A549 (cell line): Measurements from ENCODE around the gene RNU1-1. TPM values are rescaled to one million over a fixed set of nuclear protein-coding genes. Genes with fewer than 3 reads are reported as not detected.
"Not testable (repeated sequence)": the region's sequence is repeated elsewhere in the genome, so short reads cannot be mapped to it uniquely, and the experiment has no call there.

Experiments
- ATAC-seq, 2 experiments: fragments of 200-7000 bp in 1 of 2; fragments of >200 bp in 1 of 2; cut with Nextera tagmentation in 1 of 2; cut with Tn5 transposase in 1 of 2; 3 replicates each; pipeline versions ENCODE4 v1.8.0 to v1.9.1; 2018 to 2020; ENCODE audit warnings: mild to moderate bottlenecking in 1 of 2, moderate library complexity in 1 of 2
- CTCF ChIA-PET: fragments of 300-600 bp; sonication (Branson Sonifier 250); formaldehyde crosslinking; extraction: SDS; loops from one replicate; lab custom pipeline; 2021; ENCODE audit warnings: antibody characterized with exemption, inconsistent platforms; lab: Yijun Ruan, JAX
- POLR2A ChIA-PET: fragments of 350-600 bp; formaldehyde crosslinking; extraction: SDS; loops from one replicate; lab custom pipeline; 2021; ENCODE audit warnings: antibody characterized with exemption, inconsistent platforms; lab: Yijun Ruan, JAX
- DNase-seq, 2 experiments: peaks; one replicate each; pipeline versions ENCODE4 v3.0.0 to v3.0.0-alpha.2; 2011 to 2016; ENCODE audit warnings: low read depth in 1 of 2, low spot score in 1 of 2
- FAIRE-seq: peaks from 2 replicates; lab custom pipeline; 2011; peaks lifted over from hg19 to GRCh38; lab: Jason Lieb, UNC
- H3K27ac ChIP-seq, 2 experiments: fragments of >200 bp; sonication (Bioruptor Twin); formaldehyde crosslinking; 3 replicates each; pipeline ENCODE4 v1.5.1; 2016 to 2017
- H3K4me1 ChIP-seq: fragments of >200 bp; sonication (Bioruptor Twin); formaldehyde crosslinking; 3 replicates; pipeline ENCODE4 v1.6.1; 2016
- H3K4me2 ChIP-seq: fragments of >200 bp; sonication (Bioruptor Twin); formaldehyde crosslinking; 3 replicates; pipeline ENCODE4 v1.6.1; 2016
- H3K4me3 ChIP-seq: fragments of >200 bp; sonication (Bioruptor Twin); formaldehyde crosslinking; 3 replicates; pipeline ENCODE4 v1.5.1; 2016
- H3K9me3 ChIP-seq: fragments of >200 bp; sonication (Bioruptor Twin); formaldehyde crosslinking; 3 replicates; pipeline ENCODE4 v1.6.1; 2016
- CBX8 ChIP-seq: fragments of 200-600 bp; sonication (generic); IDR thresholded peaks from 2 replicates; pipeline ENCODE4 v1.6.1; 2016
- CEBPB ChIP-seq, 2 experiments: fragments of >200 bp in 1 of 2; sonication (Bioruptor Twin) in 1 of 2; formaldehyde crosslinking in 1 of 2; IDR thresholded peaks; 2 replicates each; pipeline ENCODE4 v1.6.1; 2012 to 2016
- EHF ChIP-seq: fragments of 250-450 bp; sonication (Bioruptor Pico); IDR thresholded peaks from 2 replicates; pipeline ENCODE4 v1.5.0; 2020; ENCODE audit warnings: mild to moderate bottlenecking
- EHMT2 ChIP-seq: fragments of 200-600 bp; sonication (generic); IDR thresholded peaks from 2 replicates; pipeline ENCODE4 v1.6.1; 2016; ENCODE audit warnings: antibody characterized with exemption, low read depth, mild to moderate bottlenecking, moderate library complexity
- FOSB ChIP-seq: fragments of 250-450 bp; sonication (Bioruptor Pico); IDR thresholded peaks from 2 replicates; pipeline ENCODE4 v1.5.0; 2020; ENCODE audit warnings: mild to moderate bottlenecking, moderate library complexity
- GATA3 ChIP-seq: IDR thresholded peaks from 2 replicates; pipeline ENCODE4 v1.6.1; 2012; ENCODE audit warnings: borderline replicate concordance
- HOXB13 ChIP-seq: fragments of 250-450 bp; sonication (Bioruptor Pico); IDR thresholded peaks from 2 replicates; pipeline ENCODE4 v1.5.0; 2020; ENCODE audit warnings: low read depth, mild to moderate bottlenecking, moderate library complexity
- JUNB ChIP-seq: fragments of >200 bp; sonication (Bioruptor Twin); formaldehyde crosslinking; IDR thresholded peaks from 2 replicates; pipeline ENCODE4 v1.6.1; 2016
- MAZ ChIP-seq: fragments of 150-350 bp; IDR thresholded peaks from 2 replicates; pipeline ENCODE4 v1.6.1; 2014; ENCODE audit warnings: antibody characterized with exemption, low read depth, low read length, borderline replicate concordance
- NFE2L2 ChIP-seq: fragments of 150-350 bp; conservative IDR thresholded peaks from 2 replicates; pipeline ENCODE4 v1.6.1; 2014; ENCODE audit warnings: low read length
- NPAS2 ChIP-seq: fragments of 250-450 bp; sonication (Bioruptor Pico); IDR thresholded peaks from 2 replicates; pipeline ENCODE4 v1.8.0; 2022; ENCODE audit warnings: mild to moderate bottlenecking, moderate library complexity, borderline replicate concordance
- PHF8 ChIP-seq: fragments of 200-600 bp; sonication (generic); IDR thresholded peaks from 2 replicates; pipeline ENCODE4 v1.6.1; 2016; ENCODE audit warnings: low read depth, mild to moderate bottlenecking, antibody characterized with exemption, moderate library complexity, borderline replicate concordance
- POLR2A ChIP-seq: IDR thresholded peaks from 2 replicates; pipeline ENCODE4 v1.6.1; 2012; ENCODE audit warnings: mild to moderate bottlenecking, low read length
- RARB ChIP-seq: fragments of 250-450 bp; sonication (Bioruptor Pico); IDR thresholded peaks from 2 replicates; pipeline ENCODE4 v1.8.0; 2021; ENCODE audit warnings: mild to moderate bottlenecking, moderate library complexity
- RCOR1 ChIP-seq: fragments of 150-350 bp; IDR thresholded peaks from 2 replicates; pipeline ENCODE4 v1.6.1; 2014; ENCODE audit warnings: antibody characterized with exemption, low read length, low read depth
- SREBF2 ChIP-seq: fragments of 450-650 bp; IDR thresholded peaks from 2 replicates; pipeline ENCODE4 v1.6.1; 2014; ENCODE audit warnings: mild to moderate bottlenecking, moderate library complexity
- ZNF302 ChIP-seq: fragments of 250-450 bp; sonication (Bioruptor Pico); IDR thresholded peaks from 2 replicates; pipeline ENCODE4 v1.9.0; 2021; ENCODE audit warnings: inconsistent platforms, mild to moderate bottlenecking, moderate library complexity
- WGBS: methylation state at CpG from one replicate; pipeline ENCODE4 v1.1.6; 2017; ENCODE audit errors: missing lambda C conversion rate; 5-methylcytosine and 5-hydroxymethylcytosine counted together
- polyA plus RNA-seq, 4 experiments: library from polyadenylated mRNA; depleted of rRNA in 3 of 4; stranded (reverse); fragments of >200 nt; fragmentation: RNase III in 1 of 4; extraction: RNeasy Plus Mini Kit Qiagen cat#74134 plus additional on column Dnase treatment in 1 of 4; gene quantifications; 2 replicates in 3 of 4; 3 replicates in 1 of 4; pipeline ENCODE4 v1.2.3, GENCODE V29; 2011 to 2017
- TF ChIP-seq, protein P1 (sequence below): IDR thresholded peaks from 2 replicates; pipeline ENCODE4 v1.6.1; 2012
- TF ChIP-seq, protein P2 (sequence below): fragments of >200 bp; sonication (Bioruptor Twin); formaldehyde crosslinking; IDR thresholded peaks from 3 replicates; pipeline ENCODE4 v1.6.1; 2016

The RNU1-1 gene
- polyA plus RNA-seq, 2 of the 4 experiments (the other 2 are of a cell fraction), result 6.6 to 56.2 TPM

DNA sequence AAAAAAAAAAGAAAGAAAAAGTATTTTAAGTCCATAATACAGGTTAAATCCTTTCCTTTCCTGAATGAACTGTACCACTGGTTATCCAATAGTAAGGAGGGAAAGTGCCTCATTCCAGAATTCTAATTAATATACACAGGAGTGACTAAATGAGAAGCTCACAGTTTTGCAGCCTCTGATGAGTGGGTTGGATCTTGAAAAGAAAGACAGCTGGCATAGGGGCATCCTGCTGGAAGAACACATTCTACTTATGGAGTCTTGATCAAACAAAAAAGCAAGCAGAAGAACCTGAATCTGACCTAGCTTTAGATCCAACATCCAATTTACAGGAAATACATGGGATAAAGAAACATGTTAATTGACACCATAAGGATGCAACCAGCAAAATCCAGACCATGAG is 27.1 kb downstream of the RNU1-1 start:
- H3K27ac ChIP-seq, H3K4me1 ChIP-seq, CTCF ChIA-PET, H3K4me2 ChIP-seq, FAIRE-seq, POLR2A ChIA-PET, DNase-seq, H3K4me3 ChIP-seq, ATAC-seq, H3K9me3 ChIP-seq: not testable (repeated sequence)

DNA sequence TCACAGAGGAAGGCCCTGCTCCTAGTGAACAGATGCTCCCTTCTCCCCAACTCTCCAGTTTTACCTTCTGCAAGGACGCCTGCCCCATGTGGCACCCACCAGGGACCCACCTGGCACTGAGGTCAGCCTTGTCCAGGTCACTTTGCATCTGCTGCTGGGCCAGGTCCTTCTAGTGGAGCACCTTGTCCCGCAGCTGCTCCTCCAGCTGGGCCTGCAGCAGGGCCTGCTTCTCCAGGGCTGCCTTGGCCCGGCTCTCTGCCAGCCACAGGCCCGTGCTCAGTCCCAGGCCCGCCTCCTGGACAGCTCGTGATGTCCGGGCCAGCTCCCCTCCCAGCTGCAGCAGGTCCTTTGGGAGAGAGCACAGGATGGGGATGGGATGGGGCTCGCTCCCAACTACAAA is 27.8 kb downstream of the RNU1-1 start:
- H3K27ac ChIP-seq, H3K4me2 ChIP-seq, CTCF ChIA-PET, POLR2A ChIA-PET, H3K9me3 ChIP-seq, ATAC-seq, FAIRE-seq, DNase-seq, H3K4me1 ChIP-seq, H3K4me3 ChIP-seq: not testable (repeated sequence)
- 100% methylated on average over 1 of the region's 8 CpGs for WGBS

DNA sequence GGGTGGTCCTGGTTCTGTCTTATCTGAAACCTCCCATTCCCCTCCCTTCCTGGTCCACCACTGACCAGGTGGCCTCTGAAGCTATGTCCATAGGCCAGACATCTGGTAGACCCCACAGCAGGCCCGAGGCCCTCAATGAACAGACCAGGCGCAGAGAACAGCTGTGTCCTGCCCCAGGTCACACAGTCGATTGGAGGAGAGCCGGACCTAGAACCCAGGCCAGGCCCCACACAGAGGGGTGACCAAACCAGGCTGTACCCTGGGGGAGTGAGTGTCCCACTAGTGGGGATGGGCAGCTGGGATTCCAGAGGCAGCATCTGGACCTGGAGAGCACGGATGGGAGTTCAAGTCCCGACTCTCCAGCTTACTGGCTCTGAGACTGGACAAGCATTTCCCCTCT is 29.2 kb downstream of the RNU1-1 start:
- Histone ChIP-seq H3K4me3 (no peak overlapping the region), H3K9me3 (no peaks in the 10 kb centered on the region), H3K4me2 (no peak overlapping the region), H3K4me1 (no peaks in the 10 kb centered on the region)
- FAIRE-seq (no peak), DNase-seq (no peak), ATAC-seq (no peak)
- ChIA-PET POLR2A (no interaction called here), CTCF (no interaction called here)
- 100% methylated on average over 4 of the region's 6 CpGs for WGBS
- TF ChIP-seq NFE2L2 (no peak), CBX8 (no peak), RARB (CRISPR knock-in tag) (no peak), GATA3 (no peak), EHF (no peak), POLR2A (no peak), CEBPB (IDR thresholded peaks at IDR 0.05) (no peak), MAZ (no peak), NPAS2 (CRISPR knock-in tag) (no peak), JUNB (no peak), SREBF2 (no peak)
- TF ChIP-seq, protein P1, sequence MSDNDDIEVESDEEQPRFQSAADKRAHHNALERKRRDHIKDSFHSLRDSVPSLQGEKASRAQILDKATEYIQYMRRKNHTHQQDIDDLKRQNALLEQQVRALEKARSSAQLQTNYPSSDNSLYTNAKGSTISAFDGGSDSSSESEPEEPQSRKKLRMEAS, result no peak
- TF ChIP-seq, protein P2, sequence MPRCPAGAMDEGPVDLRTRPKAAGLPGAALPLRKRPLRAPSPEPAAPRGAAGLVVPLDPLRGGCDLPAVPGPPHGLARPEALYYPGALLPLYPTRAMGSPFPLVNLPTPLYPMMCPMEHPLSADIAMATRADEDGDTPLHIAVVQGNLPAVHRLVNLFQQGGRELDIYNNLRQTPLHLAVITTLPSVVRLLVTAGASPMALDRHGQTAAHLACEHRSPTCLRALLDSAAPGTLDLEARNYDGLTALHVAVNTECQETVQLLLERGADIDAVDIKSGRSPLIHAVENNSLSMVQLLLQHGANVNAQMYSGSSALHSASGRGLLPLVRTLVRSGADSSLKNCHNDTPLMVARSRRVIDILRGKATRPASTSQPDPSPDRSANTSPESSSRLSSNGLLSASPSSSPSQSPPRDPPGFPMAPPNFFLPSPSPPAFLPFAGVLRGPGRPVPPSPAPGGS, result no peak
- TF ChIP-seq, all 56 proteins: peak for 0
- no peak overlapping the region for H3K27ac ChIP-seq

DNA sequence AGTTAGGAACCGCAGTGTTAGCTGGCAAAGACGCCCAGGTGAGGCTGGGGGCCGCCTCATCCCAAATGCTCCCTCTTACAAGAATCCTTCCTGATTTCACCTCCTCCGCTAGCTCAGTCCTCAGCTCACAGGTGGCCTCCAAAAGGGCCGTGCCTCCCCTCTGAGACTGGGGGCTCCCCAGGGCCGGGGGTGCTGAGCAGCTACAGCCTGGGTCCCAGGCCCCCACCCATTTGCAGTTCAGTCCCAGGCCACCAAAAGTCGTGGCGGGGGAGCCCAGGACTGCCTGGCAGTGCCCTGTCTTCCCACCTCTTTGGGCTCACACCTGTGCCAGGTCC is 29.6 kb downstream of the RNU1-1 start:
- Histone ChIP-seq H3K27ac (no peak overlapping the region), H3K4me3 (no peak overlapping the region), H3K9me3 (no peaks in the 10 kb centered on the region), H3K4me1 (no peaks in the 10 kb centered on the region), H3K4me2 (no peak overlapping the region)
- no peak for FAIRE-seq
- POLR2A ChIA-PET, result no interaction called here
- no peak; a peak in 1 of 6 replicates for ATAC-seq
- DNase-seq, result no peak
- 92% methylated on average over 6 of the region's 8 CpGs for WGBS
- TF ChIP-seq EHMT2 (no peak), PHF8 (no peak), HOXB13 (CRISPR knock-in tag) (no peak), JUNB (no peak), RCOR1 (no peak), ZNF302 (CRISPR knock-in tag) (no peak), FOSB (no peak)
- TF ChIP-seq, all 56 proteins: peak for 0
- CTCF ChIA-PET, result no interaction called here

DNA sequence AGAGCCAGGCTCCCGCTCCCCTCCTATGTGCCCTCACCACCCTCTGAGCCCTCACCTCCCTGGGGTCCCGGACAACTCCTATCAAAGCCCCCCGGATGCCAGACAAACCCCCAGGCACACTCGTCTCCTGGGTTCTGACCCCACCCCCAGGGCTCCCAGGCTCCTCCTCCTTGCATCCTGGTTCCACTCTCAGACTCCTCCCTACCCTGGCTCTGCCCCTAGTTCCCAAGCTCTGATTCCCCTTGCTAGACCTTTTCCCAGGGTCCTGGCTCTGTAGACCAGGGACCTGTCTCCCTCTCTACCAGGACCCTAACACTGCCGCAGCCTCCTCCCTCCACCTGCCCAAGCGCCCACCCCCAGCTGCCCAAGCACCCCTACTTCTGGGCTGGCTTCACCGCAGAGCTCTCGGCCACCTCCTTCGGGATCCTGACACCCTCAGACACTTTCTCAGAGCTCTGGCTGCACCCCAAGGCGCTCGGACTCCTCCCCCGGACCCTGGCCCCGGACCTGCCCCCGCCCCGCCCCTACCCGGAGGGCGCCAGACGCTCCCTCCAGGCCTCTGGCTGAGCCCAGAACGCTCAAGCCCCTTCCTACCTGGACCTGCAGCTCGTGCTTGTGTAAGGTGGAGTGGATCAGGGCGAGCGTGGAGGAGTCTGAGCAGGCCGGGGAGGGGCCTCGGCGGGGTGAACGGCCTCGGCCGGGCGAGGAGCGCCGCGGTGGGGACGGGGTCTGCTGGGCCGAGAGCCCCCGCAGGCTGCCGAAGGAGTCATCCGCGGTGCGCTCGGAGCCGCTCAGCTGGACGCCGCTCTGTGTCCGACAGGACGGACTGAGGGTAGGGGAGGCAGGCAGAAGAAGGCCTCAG is 30.2 kb downstream of the RNU1-1 start:
- 96% methylated on average over 22 of the region's 45 CpGs for WGBS
- DNase-seq, H3K9me3 ChIP-seq, H3K4me2 ChIP-seq, H3K4me1 ChIP-seq, H3K4me3 ChIP-seq, POLR2A ChIA-PET, H3K27ac ChIP-seq, FAIRE-seq: not testable (repeated sequence)
- peak in 1 of 2 experiments; percentile 63; a peak in 3 of 6 replicates for ATAC-seq
- CTCF ChIA-PET, result interaction anchor here (1.1 kb wide), 1 partner anchor 44 kb away, joined by 3 read pairs; no protein-coding TSS in a partner anchor

DNA sequence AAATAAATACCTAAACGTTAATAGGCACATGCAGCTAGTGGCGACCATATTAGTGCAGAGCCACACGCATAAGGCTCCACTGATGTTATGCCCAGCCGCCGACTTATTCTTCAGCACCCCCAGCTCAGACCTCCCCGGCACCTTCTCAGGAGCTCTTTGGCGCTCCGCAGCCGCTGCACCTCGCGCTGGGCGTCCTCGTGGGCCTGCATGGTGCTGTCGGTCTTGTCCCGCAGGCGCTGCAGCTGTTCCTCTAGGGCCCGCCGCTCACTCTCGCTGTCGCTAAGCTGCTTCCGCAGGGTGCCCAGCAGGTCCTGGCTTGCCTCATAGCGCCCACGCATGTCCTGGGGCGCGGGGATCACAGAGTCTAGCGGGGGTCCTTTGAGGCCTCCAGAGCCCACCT is 30.9 kb downstream of the RNU1-1 start:
- H3K4me1 ChIP-seq, DNase-seq, H3K27ac ChIP-seq, H3K4me2 ChIP-seq, H3K4me3 ChIP-seq, ATAC-seq, FAIRE-seq, POLR2A ChIA-PET, H3K9me3 ChIP-seq: not testable (repeated sequence)
- 98% methylated on average over 18 of the region's 26 CpGs for WGBS
- CTCF ChIA-PET, result interaction anchor here (1.1 kb wide), 1 partner anchor 45 kb away, joined by 3 read pairs; no protein-coding TSS in a partner anchor
